Subcutaneous abdominal adipose tissue (tissue), 5 donors: ENCODE data around the gene STK32B.

Experiments
- H3K27ac ChIP-seq: one replicate; pipeline ENCODE4 v1.7.0; 2013; ENCODE audit warnings: low read depth, mild to moderate bottlenecking, inconsistent platforms, low read length, moderate library complexity
- H3K27me3 ChIP-seq, 5 donors: one replicate each; pipeline ENCODE4 v1.7.0; 2013; ENCODE audit warnings: low read length in 5 of 5, inconsistent platforms in 1 of 5; ENCODE audit not compliant: control insufficient read depth in 5 of 5, insufficient read depth in 4 of 5
- H3K36me3 ChIP-seq, 5 donors: one replicate each; pipeline ENCODE4 v1.7.0; 2013; ENCODE audit warnings: low read length in 5 of 5; ENCODE audit not compliant: control insufficient read depth in 5 of 5, insufficient read depth in 5 of 5
- H3K4me1 ChIP-seq, 5 donors: one replicate each; pipeline ENCODE4 v1.7.0; 2013; ENCODE audit warnings: low read length in 5 of 5, mild to moderate bottlenecking in 3 of 5, moderate library complexity in 1 of 5; ENCODE audit not compliant: control insufficient read depth in 5 of 5, insufficient read depth in 5 of 5
- H3K4me3 ChIP-seq, 5 donors: one replicate each; pipeline ENCODE4 v1.7.0; 2013; ENCODE audit warnings: low read length in 5 of 5, low read depth in 1 of 5
- H3K9ac ChIP-seq, 5 donors: one replicate each; pipeline ENCODE4 v1.7.0; 2013; ENCODE audit warnings: low read length in 5 of 5, mild to moderate bottlenecking in 4 of 5, moderate library complexity in 3 of 5
- H3K9me3 ChIP-seq, 5 donors: one replicate each; pipeline ENCODE4 v1.7.0; 2013; ENCODE audit warnings: low read length in 5 of 5; ENCODE audit not compliant: control insufficient read depth in 5 of 5
- donor health status: healthy.
- donor health status: healthy.
- donor health status: healthy.
- donor health status: healthy.
- donor health status: healthy.

The STK32B gene

GRCh38 chr4:5082376-5082775 is 31.1 kb downstream of the STK32B start:
- Histone ChIP-seq H3K27me3 (no peaks in the 10 kb centered on the region), H3K9me3 (peaks cover 11 to 24% (median 23%) of the 10 kb centered on the region in 5 donors), H3K4me3 (peak overlapping the region in 1 of 5 donors; percentile 37), H3K4me1 (peaks cover 0 to 4% (median 0%) of the 10 kb centered on the region in 5 donors), H3K27ac (no peak overlapping the region), H3K36me3 (no peaks in the 10 kb centered on the region), H3K9ac (no peak overlapping the region)

- H3K4me3 ChIP-seq = no peak overlapping the region
- peak overlapping the region; percentile 9 for H3K27ac ChIP-seq
- H3K9me3 ChIP-seq = peaks cover 11 to 29% (median 24%) of the 10 kb centered on the region in 5 donors
Observed at GRCh38 chr4:5084911-5085475, 33.7 kb downstream of the STK32B start.

GRCh38 chr4:5086535-5086934 is 35.3 kb downstream of the STK32B start:
- H3K9ac ChIP-seq = no peak overlapping the region
- H3K4me3 ChIP-seq = no peak overlapping the region
- H3K36me3 ChIP-seq = no peaks in the 10 kb centered on the region
- H3K27ac ChIP-seq = no peak overlapping the region
- H3K27me3 ChIP-seq = no peaks in the 10 kb centered on the region
- peaks cover 0 to 4% (median 0%) of the 10 kb centered on the region in 5 donors for H3K4me1 ChIP-seq
- peaks cover 11 to 22% (median 16%) of the 10 kb centered on the region in 5 donors for H3K9me3 ChIP-seq

More at GRCh38 chr4:5084911-5085475, 33.7 kb downstream of the STK32B start:
- H3K9ac ChIP-seq = no peak overlapping the region
- no peaks in the 10 kb centered on the region for H3K27me3 ChIP-seq
- H3K36me3 ChIP-seq = no peaks in the 10 kb centered on the region
- H3K4me1 ChIP-seq = peaks cover 0 to 4% (median 0%) of the 10 kb centered on the region in 5 donors

GRCh38 chr4:5096261-5096660 is 45.0 kb downstream of the STK32B start:
- H3K9ac ChIP-seq = no peak overlapping the region
- no peak overlapping the region for H3K27ac ChIP-seq
- no peaks in the 10 kb centered on the region for H3K4me1 ChIP-seq
- H3K36me3 ChIP-seq = no peaks in the 10 kb centered on the region
- H3K9me3 ChIP-seq = peaks cover 0 to 13% (median 7%) of the 10 kb centered on the region in 5 donors
- no peak overlapping the region for H3K4me3 ChIP-seq
- H3K27me3 ChIP-seq = no peaks in the 10 kb centered on the region

- H3K27me3 ChIP-seq = no peaks in the 10 kb centered on the region
- no peaks in the 10 kb centered on the region for H3K36me3 ChIP-seq
- H3K9me3 ChIP-seq = peaks cover 0 to 13% (median 7%) of the 10 kb centered on the region in 5 donors
- H3K27ac ChIP-seq = no peak overlapping the region
- no peak overlapping the region for H3K4me3 ChIP-seq
- no peaks in the 10 kb centered on the region for H3K4me1 ChIP-seq
- H3K9ac ChIP-seq = no peak overlapping the region
Observed at GRCh38 chr4:5098176-5098575, 46.9 kb downstream of the STK32B start.

- Histone ChIP-seq H3K4me3 (no peak overlapping the region), H3K27me3 (no peaks in the 10 kb centered on the region), H3K36me3 (no peaks in the 10 kb centered on the region), H3K9me3 (peaks cover 0 to 13% (median 7%) of the 10 kb centered on the region in 5 donors), H3K27ac (no peak overlapping the region), H3K4me1 (no peaks in the 10 kb centered on the region), H3K9ac (no peak overlapping the region)
Observed at GRCh38 chr4:5100336-5100735, 49.1 kb downstream of the STK32B start.

- no peaks in the 10 kb centered on the region for H3K36me3 ChIP-seq
- no peaks in the 10 kb centered on the region for H3K4me1 ChIP-seq
- no peak overlapping the region for H3K9ac ChIP-seq
- H3K27ac ChIP-seq = no peak overlapping the region
- H3K4me3 ChIP-seq = no peak overlapping the region
- no peaks in the 10 kb centered on the region for H3K27me3 ChIP-seq
- H3K9me3 ChIP-seq = peaks cover 0 to 13% (median 7%) of the 10 kb centered on the region in 5 donors
Observed at GRCh38 chr4:5100986-5101385, 49.7 kb downstream of the STK32B start.

GRCh38 chr4:5101571-5101970 is 50.3 kb downstream of the STK32B start:
- H3K4me1 ChIP-seq = no peaks in the 10 kb centered on the region
- no peak overlapping the region for H3K4me3 ChIP-seq
- no peaks in the 10 kb centered on the region for H3K27me3 ChIP-seq
- H3K9ac ChIP-seq = no peak overlapping the region
- no peak overlapping the region for H3K27ac ChIP-seq
- H3K36me3 ChIP-seq = no peaks in the 10 kb centered on the region
- H3K9me3 ChIP-seq = peaks cover 0 to 13% (median 7%) of the 10 kb centered on the region in 5 donors

GRCh38 chr4:5110901-5111300 is 59.6 kb downstream of the STK32B start:
- Histone ChIP-seq H3K27me3 (no peaks in the 10 kb centered on the region), H3K9ac (no peak overlapping the region), H3K9me3 (no peaks in the 10 kb centered on the region), H3K36me3 (no peaks in the 10 kb centered on the region), H3K4me1 (no peaks in the 10 kb centered on the region), H3K4me3 (no peak overlapping the region), H3K27ac (no peak overlapping the region)

GRCh38 chr4:5112333-5113095 is 61.2 kb downstream of the STK32B start:
- no peak overlapping the region for H3K9ac ChIP-seq
- no peak overlapping the region for H3K4me3 ChIP-seq
- no peak overlapping the region for H3K27ac ChIP-seq
- H3K4me1 ChIP-seq = no peaks in the 10 kb centered on the region
- H3K36me3 ChIP-seq = no peaks in the 10 kb centered on the region
- no peaks in the 10 kb centered on the region for H3K9me3 ChIP-seq
- no peaks in the 10 kb centered on the region for H3K27me3 ChIP-seq
